Activated CD4-positive, alpha-beta T cell treated with anti-CD3 and anti-CD28 coated beads, Interleukin-2, amount 50 U/mL, for 48 hours (primary cell): ENCODE data around the gene QRSL1.
"Not testable (repeated sequence)": the region's sequence is repeated elsewhere in the genome, so short reads cannot be mapped to it uniquely, and the experiment has no call there.

Experiments used
- DNase-seq, 2 experiments: peaks; one replicate each; pipeline ENCODE4 v3.0.0-alpha.2; 2020

QRSL1 gene

GRCh38 chr6:106688177-106688951 is 59.0 kb downstream of the QRSL1 start:
- no peak for DNase-seq

GRCh38 chr6:106692112-106692818 is 62.9 kb downstream of the QRSL1 start:
- DNase-seq: no peak

GRCh38 chr6:106692819-106693208 is 63.4 kb downstream of the QRSL1 start:
- no peak for DNase-seq

- no peak for DNase-seq
These were observed 64.0 kb downstream of the QRSL1 start for GRCh38 chr6:106693418-106693817.

GRCh38 chr6:106694343-106694742 is 65.0 kb downstream of the QRSL1 start:
- no peak for DNase-seq

GRCh38 chr6:106700581-106700980 is 71.2 kb downstream of the QRSL1 start:
- DNase-seq: no peak

GRCh38 chr6:106701201-106701600 is 71.8 kb downstream of the QRSL1 start:
- not testable (repeated sequence) for DNase-seq

GRCh38 chr6:106702046-106702445 is 72.7 kb downstream of the QRSL1 start:
- no peak for DNase-seq

- no peak for DNase-seq
These were observed 73.2 kb downstream of the QRSL1 start for GRCh38 chr6:106702451-106703110.

GRCh38 chr6:106704327-106704726 is 74.9 kb downstream of the QRSL1 start:
- no peak for DNase-seq

- DNase-seq: no peak
These were observed 75.8 kb downstream of the QRSL1 start for GRCh38 chr6:106705156-106705555.

GRCh38 chr6:106710580-106710979 is 81.2 kb downstream of the QRSL1 start:
- DNase-seq: no peak

- DNase-seq: no peak
These were observed 84.9 kb downstream of the QRSL1 start for GRCh38 chr6:106714281-106714680.

GRCh38 chr6:106715922-106716321 is 86.5 kb downstream of the QRSL1 start:
- no peak for DNase-seq

GRCh38 chr6:106716966-106717365 is 87.6 kb downstream of the QRSL1 start:
- DNase-seq: no peak
